Activated CD4-positive, alpha-beta T cell treated with anti-CD3 and anti-CD28 coated beads for 36 hours (primary cell): ENCODE results near the gene CIROP. TPM values are rescaled to one million over a fixed set of nuclear protein-coding genes. Genes with fewer than 3 reads are reported as not detected.
"Not testable (repeated sequence)": the region's sequence is repeated elsewhere in the genome, so short reads cannot be mapped to it uniquely, and the experiment has no call there.

Source experiments
- ATAC-seq: fragments of 200-7000 bp; cut with Tn5 transposase; one replicate; pipeline ENCODE4 v1.10.0; 2021; ENCODE audit warnings: mild to moderate bottlenecking, moderate library complexity
- CTCF ChIA-PET: fragments of 350-600 bp; sonication (Branson Sonifier 250); formaldehyde crosslinking; loops from one replicate; lab custom pipeline; 2021; ENCODE audit warnings: antibody characterized with exemption; lab: Charles Lee
- POLR2A ChIA-PET: fragments of 350-600 bp; sonication (Branson Sonifier 250); formaldehyde crosslinking; loops from one replicate; lab custom pipeline; 2021; ENCODE audit warnings: antibody characterized with exemption, inconsistent platforms; lab: Charles Lee
- DNase-seq: peaks from one replicate; pipeline ENCODE4 v3.0.0-alpha.2; 2020
- H3K27ac Mint-ChIP-seq: one replicate; pipeline ENCODE4 v1.8.0; 2021; ENCODE audit warnings: mixed read lengths
- H3K27me3 Mint-ChIP-seq: one replicate; pipeline ENCODE4 v1.8.0; 2021; ENCODE audit warnings: mixed read lengths
- H3K36me3 Mint-ChIP-seq: one replicate; pipeline ENCODE4 v1.8.0; 2021; ENCODE audit warnings: low read depth, mixed read lengths
- H3K4me1 Mint-ChIP-seq: one replicate; pipeline ENCODE4 v1.8.0; 2021; ENCODE audit warnings: mixed read lengths
- H3K4me3 Mint-ChIP-seq: one replicate; pipeline ENCODE4 v1.8.0; 2021; ENCODE audit warnings: mild to moderate bottlenecking, moderate library complexity, mixed read lengths
- H3K9me3 Mint-ChIP-seq: one replicate; pipeline ENCODE4 v1.8.0; 2021; ENCODE audit warnings: low read depth, mixed read lengths
- intact Hi-C, 2 experiments: fragments of 100-400 bp; cut with DNase I in 1 of 2; cut with micrococcal nuclease in 1 of 2; formaldehyde crosslinking; loops; one replicate each; pipeline versions ENCODE4 v1.14.2 to v1.15.1; 2022 to 2024; cut with DNase I, micrococcal nuclease
- total RNA-seq, 2 experiments: library from RNA; stranded (reverse); gene quantifications; one replicate each; pipeline ENCODE4 v1.2.3, GENCODE V29; 2021

The CIROP gene
- total RNA-seq, 2 experiments from 2014 or later, result not detected

DNA sequence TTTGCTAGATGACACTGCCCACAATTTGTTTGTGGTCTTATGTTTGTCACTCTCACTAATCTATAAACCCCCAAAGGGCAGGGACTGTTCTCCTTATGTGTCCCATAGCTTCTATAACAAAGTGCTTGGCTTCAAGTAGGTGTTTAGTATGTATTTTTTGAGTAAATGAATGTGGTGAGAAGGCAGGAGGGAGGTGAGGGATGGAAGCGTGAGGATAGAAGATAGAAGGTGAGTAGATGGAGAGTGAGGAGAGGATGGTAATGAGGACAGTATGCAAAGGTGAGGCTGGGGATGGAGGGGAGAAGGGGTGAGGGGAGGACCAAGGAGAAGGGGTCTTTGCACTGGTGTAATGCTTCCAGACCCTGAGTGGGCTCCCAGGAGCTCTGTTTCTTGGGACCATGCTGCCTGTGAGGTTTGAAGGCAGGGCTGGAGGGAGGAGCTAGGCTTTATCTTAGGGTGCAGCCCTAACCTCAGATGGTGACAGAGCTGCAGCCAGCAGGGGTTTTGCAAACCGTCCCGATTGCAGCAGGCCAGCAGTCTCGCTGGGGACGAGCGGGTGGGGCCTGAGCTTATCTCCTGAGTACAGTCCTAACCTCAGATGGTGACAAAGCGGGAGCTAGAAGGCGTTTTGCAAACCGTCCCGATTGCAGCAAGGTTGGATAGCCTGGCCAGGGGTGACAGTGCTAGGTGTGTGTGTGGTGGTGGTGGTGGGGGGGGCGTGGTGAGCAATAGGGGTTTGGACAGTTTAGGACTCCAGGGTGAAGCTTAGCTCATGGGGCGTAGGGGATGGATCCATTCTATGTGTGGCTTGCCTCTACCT is 7.8 kb upstream of the CIROP start:
- peaks cover 18% of the 10 kb centered on the region for H3K4me1 Mint-ChIP-seq

DNA sequence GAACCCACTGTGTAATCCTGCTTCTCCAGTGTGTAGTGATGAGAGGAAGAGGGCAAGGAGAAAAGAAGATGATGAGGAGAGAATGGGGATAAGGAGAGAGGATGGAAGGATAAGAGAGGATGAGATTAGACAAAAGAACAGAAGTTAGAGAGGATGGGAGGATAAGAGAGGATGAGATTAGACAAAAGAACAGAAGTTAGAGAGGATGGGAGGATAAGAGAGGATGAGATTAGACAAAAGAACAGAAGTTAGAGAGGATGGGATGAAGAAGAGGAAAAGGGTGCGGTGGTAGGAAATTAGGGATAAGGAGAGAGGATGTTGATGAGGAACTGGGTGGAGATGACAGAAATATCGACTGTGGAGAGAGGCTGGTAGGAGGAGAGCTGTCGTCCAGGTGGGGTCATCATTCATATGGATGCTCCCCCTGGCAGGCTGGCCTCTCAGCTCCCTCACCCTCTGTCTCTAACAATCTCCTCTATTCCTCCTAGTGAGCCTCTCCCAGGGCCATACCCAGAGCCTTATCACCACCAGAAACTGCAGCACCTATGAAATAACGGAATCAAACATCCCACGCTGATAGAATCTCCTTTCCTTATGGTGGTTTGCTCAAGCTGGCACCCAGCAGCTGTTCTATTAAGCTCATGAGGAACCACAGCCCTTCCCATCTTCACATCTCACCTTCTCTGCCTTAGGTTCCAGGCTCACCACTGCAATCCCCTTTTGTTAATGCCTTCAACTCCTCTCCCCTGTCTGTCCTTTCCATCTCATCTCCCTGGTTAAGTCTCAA is 6.0 kb upstream of the CIROP start:
- ChIA-PET POLR2A (interaction anchor here (0.7 kb wide), 1 partner anchor 16 kb away, joined by 3 read pairs; the partner anchor contains the start of genes ACIN1 and C14orf119), CTCF (interaction anchor here (0.7 to 4.2 kb wide), 11 partner anchors 10 to 509 kb away, joined by 3 to 35 read pairs (median 5); no protein-coding TSS in a partner anchor)
- DNase-seq (no peak), ATAC-seq (no peak)
- Mint-ChIP-seq H3K4me3 (no peak overlapping the region), H3K27me3 (no peaks in the 10 kb centered on the region), H3K36me3 (no peaks in the 10 kb centered on the region), H3K4me1 (peaks cover 9% of the 10 kb centered on the region), H3K27ac (no peak overlapping the region), H3K9me3 (no peaks in the 10 kb centered on the region)
- intact Hi-C loops, result no loop called here

More for the DNA sequence above, 7.8 kb upstream of the CIROP start:
- Mint-ChIP-seq H3K4me3 (no peak overlapping the region), H3K27me3 (no peaks in the 10 kb centered on the region), H3K27ac (no peak overlapping the region), H3K9me3 (no peaks in the 10 kb centered on the region), H3K36me3 (no peaks in the 10 kb centered on the region)
- intact Hi-C loops, result no loop called here
- no peak for DNase-seq
- ChIA-PET CTCF (interaction anchor here (0.6 to 4.2 kb wide), 13 partner anchors 8 to 1155 kb away, joined by 3 to 30 read pairs (median 4); no protein-coding TSS in a partner anchor), POLR2A (no interaction called here)
- ATAC-seq, result no peak

DNA sequence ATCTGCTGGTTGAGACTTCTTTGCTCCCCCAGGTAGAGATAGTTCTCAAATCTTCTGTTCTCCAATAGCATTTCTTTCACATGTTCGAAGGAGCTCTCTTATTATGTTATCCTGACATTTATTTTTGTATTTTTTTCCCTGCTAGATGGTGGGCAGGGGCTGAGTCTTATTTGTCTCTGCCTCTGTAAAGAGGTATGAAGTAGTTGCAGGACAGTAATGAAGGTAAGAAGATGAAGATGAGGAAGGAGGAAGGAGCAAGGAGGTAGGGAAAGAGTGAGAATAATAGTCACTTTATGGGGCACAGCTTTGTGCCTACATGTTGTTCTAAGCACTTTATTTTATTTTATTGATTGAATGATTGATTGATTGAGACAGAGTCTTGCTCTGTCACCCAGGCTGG is 5.0 kb upstream of the CIROP start:
- Mint-ChIP-seq H3K9me3 (no peaks in the 10 kb centered on the region), H3K27ac (no peak overlapping the region), H3K36me3 (no peaks in the 10 kb centered on the region), H3K27me3 (no peaks in the 10 kb centered on the region), H3K4me3 (no peak overlapping the region), H3K4me1 (peaks cover 4% of the 10 kb centered on the region)
- CTCF ChIA-PET, result interaction anchor here (0.6 to 4.2 kb wide), 14 partner anchors 11 to 1953 kb away, joined by 3 to 35 read pairs (median 5); no protein-coding TSS in a partner anchor
- ATAC-seq (no peak), DNase-seq (no peak)
- intact Hi-C loops, result loop anchor here (1.0 kb wide), 3 partner anchors 32 to 41 kb away; no protein-coding TSS in a partner anchor
- POLR2A ChIA-PET, result no interaction called here

DNA sequence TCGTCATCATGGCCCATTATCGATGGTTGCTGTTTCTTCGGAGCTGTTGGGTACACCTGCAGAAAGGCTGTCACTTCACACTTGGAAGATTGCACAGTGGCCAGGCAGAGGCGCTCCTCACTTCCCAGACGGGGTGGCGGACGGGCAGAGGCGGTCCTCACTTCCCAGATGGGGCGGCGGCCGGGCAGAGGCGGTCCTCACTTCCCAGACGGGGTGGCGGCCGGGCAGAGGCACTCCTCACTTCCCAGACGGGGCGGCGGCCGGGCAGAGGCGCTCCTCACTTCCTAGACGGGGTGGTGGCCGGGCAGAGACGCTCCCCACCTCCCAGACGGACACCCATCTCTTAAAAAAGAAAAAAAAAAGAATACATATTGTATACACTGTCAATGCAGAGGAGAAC is 3.4 kb upstream of the CIROP start:
- H3K4me1 Mint-ChIP-seq, DNase-seq, H3K36me3 Mint-ChIP-seq, ATAC-seq, POLR2A ChIA-PET, H3K4me3 Mint-ChIP-seq, H3K27me3 Mint-ChIP-seq, H3K9me3 Mint-ChIP-seq, intact Hi-C loops, H3K27ac Mint-ChIP-seq: not testable (repeated sequence)
- CTCF ChIA-PET, result interaction anchor here (1.0 to 3.7 kb wide), 7 partner anchors 13 to 164 kb away, joined by 3 to 35 read pairs (median 5); partner anchors contain the start of genes ACIN1 and C14orf119

DNA sequence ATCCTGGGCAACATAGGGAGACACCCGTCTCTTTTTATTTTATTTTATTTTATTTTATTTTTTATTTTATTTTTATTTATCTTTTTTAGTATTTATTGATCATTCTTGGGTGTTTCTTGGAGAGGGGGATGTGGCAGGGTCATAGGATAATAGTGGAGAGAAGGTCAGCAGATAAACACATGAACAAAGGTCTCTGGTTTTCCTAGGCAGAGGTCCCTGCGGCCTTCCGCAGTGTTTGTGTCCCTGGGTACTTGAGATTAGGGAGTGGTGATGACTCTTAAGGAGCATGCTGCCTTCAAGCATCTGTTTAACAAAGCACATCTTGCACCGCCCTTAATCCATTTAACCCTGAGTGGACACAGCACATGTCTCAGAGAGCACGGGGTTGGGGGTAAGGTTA is 2.8 kb upstream of the CIROP start:
- H3K9me3 Mint-ChIP-seq, H3K27me3 Mint-ChIP-seq, H3K36me3 Mint-ChIP-seq, H3K27ac Mint-ChIP-seq, H3K4me1 Mint-ChIP-seq, POLR2A ChIA-PET, ATAC-seq, DNase-seq, CTCF ChIA-PET, intact Hi-C loops, H3K4me3 Mint-ChIP-seq: not testable (repeated sequence)

DNA sequence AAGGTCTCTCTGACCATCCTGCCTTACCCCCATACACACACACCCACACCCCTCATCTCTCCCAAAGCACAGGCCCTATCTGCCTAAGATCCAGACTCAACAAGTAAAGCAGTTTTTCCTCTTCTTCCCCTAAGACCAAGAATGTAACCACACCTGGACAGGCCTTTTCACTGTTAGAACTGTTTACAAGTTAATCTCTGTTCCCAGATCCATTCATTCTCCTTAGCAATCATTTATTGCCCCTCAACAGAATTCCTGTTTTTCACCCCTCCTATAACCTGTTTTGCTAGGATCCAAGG is 1.9 kb upstream of the CIROP start:
- H3K27me3 Mint-ChIP-seq, result no peaks in the 10 kb centered on the region
- POLR2A ChIA-PET, result no interaction called here
- intact Hi-C loops, result no loop called here

DNA sequence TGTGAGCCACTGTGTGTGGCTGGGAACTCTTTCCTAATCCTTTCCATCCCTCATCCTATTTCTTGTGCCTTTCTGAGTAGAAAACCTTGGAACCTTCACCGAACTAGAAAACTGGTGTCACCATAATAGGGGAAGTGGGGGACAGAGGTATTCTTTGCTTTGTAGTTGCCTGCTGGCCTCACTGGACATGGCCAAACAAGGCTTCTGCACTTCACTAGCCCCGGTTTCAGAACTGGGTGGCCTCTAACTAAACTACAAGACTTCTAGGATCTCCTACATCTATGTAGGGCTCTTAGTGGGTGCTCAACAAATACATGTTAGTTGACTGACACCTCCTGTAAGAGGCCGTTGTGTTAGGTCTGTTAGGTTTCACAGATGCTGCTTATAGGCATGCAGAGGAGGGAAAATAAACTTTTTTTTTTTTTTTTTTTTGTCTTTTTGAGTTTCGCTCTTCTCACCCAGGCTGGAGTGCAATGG is 597 bp upstream of the CIROP start:
- Mint-ChIP-seq H3K27ac (no peak overlapping the region), H3K4me1 (no peaks in the 10 kb centered on the region), H3K27me3 (no peaks in the 10 kb centered on the region), H3K4me3 (no peak overlapping the region), H3K9me3 (no peaks in the 10 kb centered on the region), H3K36me3 (no peaks in the 10 kb centered on the region)
- ChIA-PET POLR2A (no interaction called here), CTCF (interaction anchor here (1.2 kb wide), 1 partner anchor 10 kb away, joined by 4 read pairs; the partner anchor contains the start of gene C14orf119)
- intact Hi-C loops, result no loop called here
- no peak for DNase-seq
- no peak for ATAC-seq

More for the DNA sequence above, 1.9 kb upstream of the CIROP start:
- CTCF ChIA-PET, result interaction anchor here (0.6 to 1.4 kb wide), 2 partner anchors 38 to 48 kb away, joined by 4 read pairs; no protein-coding TSS in a partner anchor
- H3K27ac Mint-ChIP-seq, result no peak overlapping the region
- no peak for ATAC-seq
- H3K9me3 Mint-ChIP-seq, result no peaks in the 10 kb centered on the region
- H3K4me3 Mint-ChIP-seq, result no peak overlapping the region
- no peaks in the 10 kb centered on the region for H3K36me3 Mint-ChIP-seq
- no peaks in the 10 kb centered on the region for H3K4me1 Mint-ChIP-seq
- no peak for DNase-seq

DNA sequence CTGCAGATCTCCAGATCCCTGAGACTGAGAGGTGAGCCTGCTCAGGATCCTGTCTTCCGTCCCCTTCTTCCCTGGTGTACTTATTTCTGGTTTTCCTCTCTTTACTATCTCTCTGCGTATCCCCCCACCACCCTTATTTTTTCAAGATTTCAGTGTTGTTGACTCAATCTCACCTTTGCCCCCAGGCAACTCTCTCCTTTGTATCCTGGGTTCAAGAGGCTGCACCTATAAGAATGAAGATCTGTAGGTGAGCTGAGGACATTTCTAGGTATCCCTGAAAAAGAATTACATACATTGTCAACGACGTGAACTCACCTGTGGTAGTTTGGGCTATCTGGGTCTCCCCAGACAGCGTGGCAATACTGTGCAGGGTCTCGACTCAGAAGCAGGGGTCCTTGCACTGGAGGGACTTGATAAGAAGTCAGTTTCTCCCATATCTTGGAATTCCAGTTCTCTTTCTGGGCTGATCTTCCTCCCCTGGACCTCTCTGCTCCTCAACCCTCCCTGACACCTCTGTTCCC is 659 bp downstream of the CIROP start:
- ATAC-seq (no peak), DNase-seq (no peak)
- Mint-ChIP-seq H3K4me1 (peaks cover under 1% of the 10 kb centered on the region), H3K4me3 (no peak overlapping the region), H3K27ac (no peak overlapping the region), H3K9me3 (no peaks in the 10 kb centered on the region), H3K27me3 (no peaks in the 10 kb centered on the region), H3K36me3 (peaks cover 1% of the 10 kb centered on the region)
- intact Hi-C loops, result no loop called here
- CTCF ChIA-PET, result interaction anchor here (0.7 to 1.1 kb wide), 3 partner anchors 18 to 35 kb away, joined by 3 to 5 read pairs (median 3); no protein-coding TSS in a partner anchor
- POLR2A ChIA-PET, result interaction anchor here (0.6 kb wide), 1 partner anchor 12 kb away, joined by 4 read pairs; no protein-coding TSS in a partner anchor

DNA sequence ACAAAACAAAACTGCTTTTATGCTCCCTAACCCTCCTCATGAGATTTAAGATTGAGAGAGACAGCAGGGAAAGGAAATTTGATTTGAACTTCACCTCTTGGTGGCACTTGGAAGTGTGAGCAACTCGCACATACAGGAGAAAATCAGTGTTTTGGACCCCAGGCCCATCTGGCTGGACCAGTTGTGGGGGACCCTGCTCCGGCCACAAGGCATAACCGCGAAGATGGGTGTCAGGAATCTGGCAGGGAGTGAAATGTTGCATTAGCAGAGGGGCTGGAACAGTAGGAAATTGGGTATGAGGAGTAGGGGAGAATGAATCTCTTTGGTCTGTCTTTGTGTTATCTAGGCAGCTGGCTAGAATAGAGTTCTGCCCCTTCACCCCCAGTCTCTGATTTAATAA is 1.2 kb downstream of the CIROP start:
- ATAC-seq (no peak), DNase-seq (no peak)
- intact Hi-C loops, result no loop called here
- H3K27me3 Mint-ChIP-seq, result no peaks in the 10 kb centered on the region
- peaks cover 2% of the 10 kb centered on the region for H3K4me1 Mint-ChIP-seq
- ChIA-PET CTCF (interaction anchor here (0.7 to 1.1 kb wide), 3 partner anchors 18 to 35 kb away, joined by 3 to 5 read pairs (median 3); no protein-coding TSS in a partner anchor), POLR2A (no interaction called here)
- H3K36me3 Mint-ChIP-seq, result peaks cover 6% of the 10 kb centered on the region
- H3K9me3 Mint-ChIP-seq, result no peaks in the 10 kb centered on the region
- no peak overlapping the region for H3K27ac Mint-ChIP-seq
- H3K4me3 Mint-ChIP-seq, result no peak overlapping the region

DNA sequence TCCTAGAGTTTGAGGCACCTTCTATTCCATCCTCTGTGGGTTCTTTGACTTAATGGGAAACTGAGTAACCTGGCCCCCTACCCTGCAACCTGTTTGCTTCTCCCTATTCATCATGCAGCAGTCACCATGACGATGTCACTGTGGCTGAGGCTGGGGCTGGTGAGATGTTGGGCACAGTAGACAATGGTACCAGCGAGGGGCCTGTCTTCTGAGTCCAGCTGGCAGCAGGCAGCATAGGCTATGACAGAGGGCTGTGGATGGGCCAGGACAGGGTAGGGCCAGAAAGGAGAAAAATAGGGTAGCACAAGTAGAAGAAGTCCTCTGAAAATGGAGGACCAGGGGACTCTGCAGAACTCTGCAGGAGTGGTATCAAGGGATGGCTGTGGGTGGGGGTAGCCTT is 2.0 kb downstream of the CIROP start:
- ChIA-PET POLR2A (interaction anchor here (0.5 kb wide), 1 partner anchor 108 kb away, joined by 3 read pairs; no protein-coding TSS in a partner anchor), CTCF (interaction anchor here (0.9 to 1.5 kb wide), 3 partner anchors 10 to 116 kb away, joined by 3 to 4 read pairs (median 3); no protein-coding TSS in a partner anchor)
- no peak overlapping the region for H3K4me3 Mint-ChIP-seq
- peaks cover 3% of the 10 kb centered on the region for H3K4me1 Mint-ChIP-seq
- H3K27ac Mint-ChIP-seq, result no peak overlapping the region
- ATAC-seq (no peak), DNase-seq (no peak)
- no peaks in the 10 kb centered on the region for H3K27me3 Mint-ChIP-seq
- intact Hi-C loops, result no loop called here
- H3K36me3 Mint-ChIP-seq, result peaks cover 13% of the 10 kb centered on the region
- no peaks in the 10 kb centered on the region for H3K9me3 Mint-ChIP-seq
